Trophoblast cell (in vitro differentiated cells and primary cell): Measurements from ENCODE around the gene FOXC1.

ENCODE experiments used
- DNase-seq, 2 donors: peaks; one replicate each; pipeline ENCODE4 v3.0.0-alpha.2; 2016
- H2AFZ ChIP-seq: 2 replicates; pipeline ENCODE4 v1.6.1; 2013; ENCODE audit warnings: low read length, moderate library complexity, mild to moderate bottlenecking; ENCODE audit not compliant: insufficient read depth, poor library complexity
- H2AK5ac ChIP-seq: 2 replicates; pipeline ENCODE4 v1.6.1; 2013; ENCODE audit warnings: mild to moderate bottlenecking, low read length
- H2BK120ac ChIP-seq: 2 replicates; pipeline ENCODE4 v1.6.1; 2013; ENCODE audit warnings: low read length, mild to moderate bottlenecking, moderate library complexity; ENCODE audit not compliant: insufficient read depth, poor library complexity
- H2BK12ac ChIP-seq: 2 replicates; pipeline ENCODE4 v1.6.1; 2013; ENCODE audit warnings: mild to moderate bottlenecking, low read length, moderate library complexity
- H2BK5ac ChIP-seq: 2 replicates; pipeline ENCODE4 v1.6.1; 2013; ENCODE audit warnings: low read length, low read depth, moderate library complexity, mild to moderate bottlenecking; ENCODE audit not compliant: poor library complexity
- H3K14ac ChIP-seq: 2 replicates; pipeline ENCODE4 v1.6.1; 2013; ENCODE audit warnings: mild to moderate bottlenecking, low read length
- H3K18ac ChIP-seq: 2 replicates; pipeline ENCODE4 v1.6.1; 2013; ENCODE audit warnings: mild to moderate bottlenecking, low read length
- H3K23ac ChIP-seq: 2 replicates; pipeline ENCODE4 v1.6.1; 2013; ENCODE audit warnings: low read length
- H3K27ac ChIP-seq: 2 replicates; pipeline ENCODE4 v1.5.1; 2013; ENCODE audit warnings: low read depth, mild to moderate bottlenecking, inconsistent platforms, low read length, moderate library complexity
- H3K27me3 ChIP-seq: 2 replicates; pipeline ENCODE4 v1.6.1; 2013; ENCODE audit warnings: inconsistent platforms, mild to moderate bottlenecking, low read length, moderate library complexity; ENCODE audit not compliant: insufficient read depth
- H3K36me3 ChIP-seq, 2 experiments: 1 replicate in 1 of 2; 2 replicates in 1 of 2; pipeline ENCODE4 v1.6.1; 2013; ENCODE audit warnings: low read length in 2 of 2, mild to moderate bottlenecking in 2 of 2, moderate library complexity in 1 of 2; ENCODE audit not compliant: insufficient read depth in 2 of 2, control insufficient read depth in 1 of 2
- H3K4ac ChIP-seq: 2 replicates; pipeline ENCODE4 v1.6.1; 2013; ENCODE audit warnings: low read depth, mild to moderate bottlenecking, low read length, moderate library complexity
- H3K4me1 ChIP-seq, 2 experiments: 1 replicate in 1 of 2; 2 replicates in 1 of 2; pipeline ENCODE4 v1.6.1; 2013; ENCODE audit warnings: low read length in 2 of 2, mild to moderate bottlenecking in 2 of 2, moderate library complexity in 1 of 2; ENCODE audit not compliant: insufficient read depth in 2 of 2, control insufficient read depth in 1 of 2
- H3K4me2 ChIP-seq: 2 replicates; pipeline ENCODE4 v1.6.1; 2013; ENCODE audit warnings: inconsistent platforms, mild to moderate bottlenecking, low read length, moderate library complexity
- H3K4me3 ChIP-seq: 2 replicates; pipeline ENCODE4 v1.5.1; 2013; ENCODE audit warnings: mild to moderate bottlenecking, low read depth, low read length, inconsistent platforms
- H3K79me1 ChIP-seq: one replicate; pipeline ENCODE4 v1.6.1; 2013; ENCODE audit warnings: low read length
- H3K79me2 ChIP-seq: 2 replicates; pipeline ENCODE4 v1.6.1; 2013; ENCODE audit warnings: low read length, mild to moderate bottlenecking; ENCODE audit not compliant: control insufficient read depth, insufficient read depth, poor library complexity
- H3K9ac ChIP-seq: 2 replicates; pipeline ENCODE4 v1.6.1; 2013; ENCODE audit warnings: mild to moderate bottlenecking, low read length
- H3K9me3 ChIP-seq: 2 replicates; pipeline ENCODE4 v1.6.1; 2013; ENCODE audit warnings: low read depth, mild to moderate bottlenecking, control low read depth, inconsistent platforms, low read length; ENCODE audit not compliant: insufficient read depth
- H4K12ac ChIP-seq: 2 replicates; pipeline ENCODE4 v1.6.1; 2013; ENCODE audit warnings: low read depth, mild to moderate bottlenecking, low read length, moderate library complexity
- H4K8ac ChIP-seq: 2 replicates; pipeline ENCODE4 v1.6.1; 2013; ENCODE audit warnings: low read depth, mild to moderate bottlenecking, low read length, moderate library complexity
- H4K91ac ChIP-seq: one replicate; pipeline ENCODE4 v1.6.1; 2013; ENCODE audit warnings: low read depth, mild to moderate bottlenecking, low read length, moderate library complexity
- WGBS: extraction: QIAGEN DNeasy Blood & Tissue Kit; methylation state at CpG from one replicate; pipeline ENCODE4 v1.1.7; 2013; ENCODE audit warnings: missing lambda C conversion rate; ENCODE audit not compliant: insufficient read length, insufficient coverage; ENCODE audit errors: extremely low coverage; 5-methylcytosine and 5-hydroxymethylcytosine counted together

FOXC1 gene

DNA sequence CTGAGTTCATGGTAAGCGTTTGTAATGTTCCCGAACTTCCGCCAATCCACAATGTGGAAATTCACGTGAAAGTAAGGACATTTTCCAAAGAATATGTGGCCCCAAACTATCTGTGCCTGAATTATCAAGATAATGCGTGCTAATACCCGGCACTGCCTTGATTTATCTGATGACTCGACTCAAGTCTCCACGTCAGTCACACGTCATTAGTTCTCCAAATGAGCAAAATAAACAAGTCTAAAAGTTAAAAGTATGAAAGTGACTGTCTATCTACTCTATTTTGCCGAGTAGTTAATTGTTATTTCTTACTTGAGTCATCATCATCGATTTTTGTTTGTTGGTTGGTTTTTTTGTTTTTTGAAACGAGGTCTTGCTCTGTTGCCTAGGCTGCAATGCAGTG, 21.7 kb upstream of the FOXC1 start:
- H3K27ac ChIP-seq, result no peak overlapping the region
- H3K36me3 ChIP-seq, result no peaks in the 10 kb centered on the region
- H3K27me3 ChIP-seq, result no peaks in the 10 kb centered on the region
- no peak overlapping the region for H3K4me2 ChIP-seq
- no peak overlapping the region for H3K9ac ChIP-seq
- no peak overlapping the region for H2AK5ac ChIP-seq
- no peak overlapping the region for H2AFZ ChIP-seq
- H3K9me3 ChIP-seq, result peaks cover 5% of the 10 kb centered on the region
- no peaks in the 10 kb centered on the region for H3K79me1 ChIP-seq
- H3K18ac ChIP-seq, result no peak overlapping the region
- H2BK120ac ChIP-seq, result no peak overlapping the region
- no peak overlapping the region for H3K4me3 ChIP-seq
- H4K12ac ChIP-seq, result no peak overlapping the region
- no peak overlapping the region for H2BK12ac ChIP-seq
- H3K14ac ChIP-seq, result no peak overlapping the region
- DNase-seq, result no peak
- WGBS, result no CpG with 5 or more reads among the region's 12 CpGs
- no peak overlapping the region for H4K91ac ChIP-seq
- no peaks in the 10 kb centered on the region for H3K79me2 ChIP-seq
- H4K8ac ChIP-seq, result no peak overlapping the region
- no peaks in the 10 kb centered on the region for H3K4me1 ChIP-seq
- no peak overlapping the region for H2BK5ac ChIP-seq
- no peak overlapping the region for H3K23ac ChIP-seq
- no peak overlapping the region for H3K4ac ChIP-seq

DNA sequence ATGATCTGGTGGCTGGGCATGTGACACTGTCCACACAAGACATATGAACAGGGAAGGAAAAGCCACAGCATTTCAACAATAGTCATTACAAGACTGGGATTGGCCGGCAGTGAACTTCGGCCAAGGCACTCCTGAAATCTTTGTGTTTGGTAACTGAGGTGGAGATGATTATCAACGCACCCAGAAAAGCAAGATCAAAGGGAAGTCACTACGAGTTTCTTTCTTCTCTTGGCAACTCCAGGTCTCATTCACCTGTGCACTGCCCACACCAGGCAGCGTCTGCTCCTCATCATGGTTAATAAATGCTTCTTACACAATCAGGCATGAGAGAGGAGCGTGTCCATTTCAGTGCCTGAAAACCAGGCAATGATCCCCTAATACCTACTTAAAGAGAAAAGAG, 20.5 kb upstream of the FOXC1 start:
- H3K4me1 ChIP-seq, result no peaks in the 10 kb centered on the region
- no peaks in the 10 kb centered on the region for H3K79me1 ChIP-seq
- H3K9me3 ChIP-seq, result peaks cover 5% of the 10 kb centered on the region
- H2BK120ac ChIP-seq, result no peak overlapping the region
- H4K91ac ChIP-seq, result no peak overlapping the region
- H3K4me3 ChIP-seq, result no peak overlapping the region
- H4K8ac ChIP-seq, result no peak overlapping the region
- no peaks in the 10 kb centered on the region for H3K36me3 ChIP-seq
- no peaks in the 10 kb centered on the region for H3K27me3 ChIP-seq
- H3K23ac ChIP-seq, result no peak overlapping the region
- H3K18ac ChIP-seq, result no peak overlapping the region
- H3K4ac ChIP-seq, result no peak overlapping the region
- H3K9ac ChIP-seq, result no peak overlapping the region
- H2BK5ac ChIP-seq, result no peak overlapping the region
- DNase-seq, result no peak
- H2BK12ac ChIP-seq, result no peak overlapping the region
- H4K12ac ChIP-seq, result no peak overlapping the region
- H3K14ac ChIP-seq, result no peak overlapping the region
- H2AK5ac ChIP-seq, result no peak overlapping the region
- H3K79me2 ChIP-seq, result no peaks in the 10 kb centered on the region
- H3K4me2 ChIP-seq, result no peak overlapping the region
- no peak overlapping the region for H2AFZ ChIP-seq
- no peak overlapping the region for H3K27ac ChIP-seq
- WGBS, result no CpG with 5 or more reads among the region's 6 CpGs

DNA sequence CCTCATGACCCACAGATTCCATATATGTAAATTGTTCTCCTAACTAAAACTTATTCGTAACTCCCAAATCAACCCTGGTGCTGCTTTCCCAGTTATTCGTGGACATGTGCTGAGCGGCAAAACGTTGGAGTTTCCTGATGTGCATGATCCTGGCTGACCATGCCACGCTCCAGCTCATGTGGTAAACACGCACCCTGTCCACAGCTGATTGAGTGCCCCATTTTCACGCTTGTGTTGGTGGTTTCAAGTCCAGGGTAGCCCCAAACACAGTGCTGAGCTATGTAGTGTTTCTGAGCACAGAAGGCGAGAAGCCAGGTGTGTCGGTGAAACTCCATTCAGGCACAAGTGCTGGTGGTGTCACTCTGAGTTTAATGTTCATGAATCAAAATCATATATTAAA, 19.1 kb upstream of the FOXC1 start:
- no peak overlapping the region for H3K27ac ChIP-seq
- H2BK120ac ChIP-seq, result no peak overlapping the region
- no peak overlapping the region for H2BK5ac ChIP-seq
- no peak for DNase-seq
- H3K4me3 ChIP-seq, result no peak overlapping the region
- peaks cover 5% of the 10 kb centered on the region for H3K9me3 ChIP-seq
- no peak overlapping the region for H2AK5ac ChIP-seq
- no peak overlapping the region for H2BK12ac ChIP-seq
- no peak overlapping the region for H2AFZ ChIP-seq
- no peaks in the 10 kb centered on the region for H3K36me3 ChIP-seq
- no peak overlapping the region for H4K91ac ChIP-seq
- no peaks in the 10 kb centered on the region for H3K4me1 ChIP-seq
- H3K79me1 ChIP-seq, result no peaks in the 10 kb centered on the region
- no peaks in the 10 kb centered on the region for H3K79me2 ChIP-seq
- no peak overlapping the region for H4K12ac ChIP-seq
- no peak overlapping the region for H3K23ac ChIP-seq
- H3K14ac ChIP-seq, result no peak overlapping the region
- no peak overlapping the region for H3K4me2 ChIP-seq
- H4K8ac ChIP-seq, result no peak overlapping the region
- no CpG with 5 or more reads among the region's 9 CpGs for WGBS
- H3K9ac ChIP-seq, result no peak overlapping the region
- no peaks in the 10 kb centered on the region for H3K27me3 ChIP-seq
- no peak overlapping the region for H3K18ac ChIP-seq
- no peak overlapping the region for H3K4ac ChIP-seq

DNA sequence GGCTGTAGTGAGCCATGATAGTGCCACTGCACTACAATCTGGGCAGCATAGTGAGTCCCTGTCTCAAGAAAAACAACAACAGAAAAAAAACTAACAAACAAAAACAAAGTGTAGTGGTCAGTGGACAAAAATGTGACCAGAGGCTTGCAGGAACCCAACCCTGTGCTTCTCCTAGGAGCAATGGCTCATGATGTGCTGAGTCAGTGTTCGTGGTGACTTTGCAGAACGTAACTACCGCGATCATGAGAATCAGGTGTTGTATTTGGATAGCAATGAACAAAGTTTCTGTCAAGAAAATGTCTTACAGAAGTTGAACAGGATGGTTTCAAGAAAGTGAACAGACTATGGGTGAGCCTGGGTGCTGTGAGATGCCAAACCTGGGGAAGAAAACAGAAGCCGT, 18.5 kb upstream of the FOXC1 start:
- Histone ChIP-seq H4K12ac (no peak overlapping the region), H2BK5ac (no peak overlapping the region), H2AK5ac (no peak overlapping the region), H3K4me1 (no peaks in the 10 kb centered on the region), H4K91ac (no peak overlapping the region), H3K23ac (no peak overlapping the region), H4K8ac (no peak overlapping the region), H3K4me2 (no peak overlapping the region), H3K36me3 (no peaks in the 10 kb centered on the region), H3K4me3 (no peak overlapping the region), H3K14ac (no peak overlapping the region), H3K9me3 (peaks cover 5% of the 10 kb centered on the region), H3K27me3 (no peaks in the 10 kb centered on the region), H3K18ac (no peak overlapping the region), H3K9ac (no peak overlapping the region), H3K79me2 (no peaks in the 10 kb centered on the region), H3K4ac (no peak overlapping the region), H3K27ac (no peak overlapping the region), H3K79me1 (no peaks in the 10 kb centered on the region), H2BK12ac (no peak overlapping the region), H2AFZ (no peak overlapping the region), H2BK120ac (no peak overlapping the region)
- DNase-seq, result no peak
- no CpG with 5 or more reads among the region's 5 CpGs for WGBS
